DOHH2 (cell line): Measurements from ENCODE around the gene MAPK4.

Experiments
- H3F3A ChIP-seq: fragments of 200-600 bp; sonication (generic), shearing (Covaris generic); 2 replicates; pipeline ENCODE4 v1.6.0; 2016; ENCODE audit warnings: antibody characterized with exemption, mild to moderate bottlenecking; ENCODE audit not compliant: control insufficient read depth, insufficient read depth
- H3K27ac ChIP-seq: fragments of 200-600 bp; sonication (generic); 2 replicates; pipeline ENCODE4 v1.5.1; 2014; ENCODE audit warnings: low read depth, mild to moderate bottlenecking, low read length, moderate library complexity
- H3K27me3 ChIP-seq: fragments of 200-600 bp; sonication (generic); 2 replicates; pipeline ENCODE4 v1.6.1; 2014; ENCODE audit warnings: mild to moderate bottlenecking, low read length, mixed read lengths; ENCODE audit not compliant: control insufficient read depth
- H3K36me3 ChIP-seq: fragments of 200-600 bp; sonication (generic); 2 replicates; pipeline ENCODE4 v1.6.1; 2014; ENCODE audit warnings: mild to moderate bottlenecking, low read length, moderate library complexity, mixed read lengths; ENCODE audit not compliant: control insufficient read depth
- H3K4me1 ChIP-seq: fragments of 200-600 bp; sonication (generic); 2 replicates; pipeline ENCODE4 v1.6.1; 2014; ENCODE audit warnings: mild to moderate bottlenecking, low read length, mixed read lengths; ENCODE audit not compliant: control insufficient read depth
- H3K4me2 ChIP-seq: fragments of 200-600 bp; sonication (generic); 2 replicates; pipeline ENCODE4 v1.6.0; 2014; ENCODE audit warnings: mild to moderate bottlenecking, low read length, moderate library complexity
- H3K4me3 ChIP-seq: fragments of 200-600 bp; sonication (generic); 2 replicates; pipeline ENCODE4 v1.5.1; 2014; ENCODE audit warnings: mild to moderate bottlenecking, low read length, mixed read lengths
- H3K79me2 ChIP-seq: fragments of 200-600 bp; sonication (generic); 2 replicates; pipeline ENCODE4 v1.6.1; 2014; ENCODE audit warnings: mild to moderate bottlenecking, low read length, mixed read lengths; ENCODE audit not compliant: control insufficient read depth
- H3K9me2 ChIP-seq: fragments of 200-600 bp; sonication (generic); replicated peaks from 2 replicates; pipeline ENCODE4 v1.6.1; 2014; ENCODE audit warnings: mild to moderate bottlenecking, low read length, mixed read lengths; ENCODE audit not compliant: control insufficient read depth
- H3K9me3 ChIP-seq: fragments of 200-600 bp; sonication (generic); 2 replicates; pipeline ENCODE4 v1.6.1; 2014; ENCODE audit warnings: antibody characterized with exemption, low read length, mixed read lengths; ENCODE audit not compliant: control insufficient read depth, insufficient read depth
- H4K20me1 ChIP-seq: fragments of 200-600 bp; sonication (generic); 2 replicates; pipeline ENCODE4 v1.6.0; 2014; ENCODE audit warnings: low read depth, mild to moderate bottlenecking, antibody characterized with exemption, low read length, moderate library complexity; ENCODE audit not compliant: control insufficient read depth, insufficient read depth
- CTCF ChIP-seq: fragments of 200-600 bp; sonication (generic); IDR thresholded peaks from one replicate; pipeline ENCODE4 v1.5.1; 2014; ENCODE audit warnings: antibody characterized with exemption, mild to moderate bottlenecking, low read depth, low read length; ENCODE audit not compliant: poor library complexity, severe bottlenecking
- EZH2phosphoT487 ChIP-seq: fragments of 200-600 bp; sonication (generic); IDR thresholded peaks from 2 replicates; pipeline ENCODE4 v1.6.1; 2017; ENCODE audit warnings: borderline replicate concordance, mild to moderate bottlenecking, antibody characterized with exemption, low read length, moderate library complexity, mixed read lengths

The MAPK4 gene

DNA sequence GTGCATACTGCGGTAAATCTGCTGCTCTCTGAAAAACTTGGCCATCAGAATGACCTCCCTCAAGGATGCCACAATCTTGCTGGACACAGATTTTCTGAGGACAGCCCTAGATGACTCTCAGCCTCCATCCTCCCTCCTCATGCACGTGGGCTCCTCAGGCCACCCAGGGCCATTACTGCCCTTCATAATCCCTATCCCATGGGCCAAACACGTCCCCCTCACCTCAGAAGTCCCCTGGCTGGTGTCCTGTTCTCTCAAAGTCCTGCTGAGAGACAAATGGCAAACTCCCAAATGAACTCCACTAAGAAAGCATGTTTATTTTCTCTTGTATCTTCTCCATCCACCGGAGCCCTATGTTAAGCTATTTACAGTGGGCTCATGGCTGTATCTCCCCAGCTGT is 134.3 kb downstream of the MAPK4 start:
- no peak for TF ChIP-seq EZH2phosphoT487
- TF ChIP-seq CTCF: no peak

DNA sequence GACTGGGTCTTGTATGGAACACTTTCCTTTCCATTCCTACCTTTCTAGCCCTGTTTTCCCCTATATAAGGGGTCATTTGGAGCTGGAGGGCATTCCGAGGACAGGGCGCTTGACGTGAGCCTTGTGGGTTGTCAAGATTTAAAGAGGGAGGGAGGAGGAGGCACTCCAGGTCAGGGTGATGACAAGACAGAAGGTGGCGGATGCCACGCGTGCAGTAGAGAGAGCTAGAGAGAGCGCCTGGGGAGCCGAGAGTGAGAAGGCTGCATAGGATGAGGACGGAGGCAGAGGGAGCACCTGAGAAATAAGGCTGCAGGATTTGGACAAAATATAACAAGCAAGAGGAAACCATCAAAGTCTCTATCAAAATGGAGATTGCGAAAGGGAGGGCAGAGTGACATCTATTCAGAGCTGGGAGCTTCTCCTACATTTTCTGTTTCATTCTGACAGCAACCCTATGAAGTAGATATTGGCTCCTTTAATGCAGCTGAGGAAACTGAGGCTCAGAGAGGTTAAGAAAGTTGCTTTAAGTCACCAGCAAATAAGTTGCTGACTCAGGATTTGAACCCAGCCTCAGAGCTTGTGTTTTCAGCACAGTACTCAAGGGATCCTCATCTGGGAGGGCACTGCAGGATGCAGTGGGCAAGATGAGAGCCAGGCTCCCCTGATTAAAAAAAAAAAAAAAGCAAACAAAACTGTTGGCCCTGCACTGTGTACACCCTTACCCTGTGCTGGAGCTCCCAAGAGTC is 135.7 kb downstream of the MAPK4 start:
- Histone ChIP-seq H3F3A (no peaks in the 10 kb centered on the region), H3K4me1 (no peaks in the 10 kb centered on the region), H3K4me2 (no peak overlapping the region), H3K27ac (no peak overlapping the region), H3K79me2 (no peaks in the 10 kb centered on the region), H4K20me1 (no peaks in the 10 kb centered on the region), H3K9me2 (no peaks in the 10 kb centered on the region), H3K4me3 (no peak overlapping the region), H3K27me3 (peaks cover 10% of the 10 kb centered on the region), H3K36me3 (no peaks in the 10 kb centered on the region), H3K9me3 (no peaks in the 10 kb centered on the region)
- TF ChIP-seq EZH2phosphoT487 (no peak), CTCF (no peak)

More for the DNA sequence above, 134.3 kb downstream of the MAPK4 start:
- H3K4me3 ChIP-seq: no peak overlapping the region
- no peaks in the 10 kb centered on the region for H4K20me1 ChIP-seq
- no peaks in the 10 kb centered on the region for H3F3A ChIP-seq
- no peaks in the 10 kb centered on the region for H3K9me2 ChIP-seq
- H3K36me3 ChIP-seq: no peaks in the 10 kb centered on the region
- H3K4me1 ChIP-seq: no peaks in the 10 kb centered on the region
- H3K27ac ChIP-seq: no peak overlapping the region
- peaks cover 5% of the 10 kb centered on the region for H3K27me3 ChIP-seq
- no peak overlapping the region for H3K4me2 ChIP-seq
- H3K79me2 ChIP-seq: no peaks in the 10 kb centered on the region
- no peaks in the 10 kb centered on the region for H3K9me3 ChIP-seq

- Histone ChIP-seq H3K27ac (no peak overlapping the region), H3F3A (no peaks in the 10 kb centered on the region), H3K4me3 (no peak overlapping the region), H3K9me2 (no peaks in the 10 kb centered on the region), H3K27me3 (peaks cover 10% of the 10 kb centered on the region), H3K79me2 (no peaks in the 10 kb centered on the region), H3K36me3 (no peaks in the 10 kb centered on the region), H3K4me2 (no peak overlapping the region), H4K20me1 (no peaks in the 10 kb centered on the region), H3K4me1 (no peaks in the 10 kb centered on the region), H3K9me3 (no peaks in the 10 kb centered on the region)
- TF ChIP-seq EZH2phosphoT487 (no peak), CTCF (no peak)
These were observed 136.5 kb downstream of the MAPK4 start for GRCh38 chr18:50696436-50696835.
